GM06990 (cell line): ENCODE measurements around the gene SIAE.

Experiments used
- DNase-seq: peaks from one replicate; pipeline ENCODE4 v3.0.0-alpha.2; 2011; ENCODE audit not compliant: insufficient read length; ENCODE audit errors: extremely low read depth
- H3K27me3 ChIP-seq: replicated peaks from 2 replicates; pipeline ENCODE4 v1.6.0; 2011; ENCODE audit warnings: low read length; ENCODE audit not compliant: control insufficient read depth, insufficient read depth
- H3K36me3 ChIP-seq: 2 replicates; pipeline ENCODE4 v1.5.1; 2011; ENCODE audit warnings: low read length; ENCODE audit not compliant: control insufficient read depth, insufficient read depth
- H3K4me3 ChIP-seq: replicated peaks from 2 replicates; pipeline ENCODE4 v1.5.1; 2011; ENCODE audit warnings: low read depth, mild to moderate bottlenecking, control low read depth, low read length
- CTCF ChIP-seq: IDR thresholded peaks from 2 replicates; pipeline ENCODE4 v1.5.1; 2011; ENCODE audit warnings: low read length, control low read depth, mild to moderate bottlenecking, inconsistent platforms; ENCODE audit not compliant: insufficient read depth, poor library complexity, severe bottlenecking

The SIAE gene

GRCh38 chr11:124673333-124674167 lies at the start of gene SIAE, which contains the start of gene SPA17:
Gene SIAE (minus strand): TSS chr11:124673739. CDS start chr11:124673708, 31 bp downstream.
Gene SPA17 (plus strand): TSS chr11:124673904. CDS start chr11:124675265, 1,361 bp downstream.
- no peak for TF ChIP-seq CTCF
- peak within 1 kb of the TSS; percentile 85 for H3K4me3 ChIP-seq
- no peaks in the 10 kb centered on the region for H3K36me3 ChIP-seq
- peak; percentile 91 for DNase-seq
- no peaks in the 10 kb centered on the region for H3K27me3 ChIP-seq

GRCh38 chr11:124722176-124722575 lies 48.6 kb upstream of the SIAE start:
- H3K36me3 ChIP-seq: no peaks in the 10 kb centered on the region
- no peak overlapping the region for H3K4me3 ChIP-seq
- peaks cover 3% of the 10 kb centered on the region; the same call in 1 of the 2 replicates for H3K27me3 ChIP-seq
- DNase-seq: no peak
- TF ChIP-seq CTCF: no peak

- H3K27me3 ChIP-seq: peaks cover 3% of the 10 kb centered on the region; the same call in 1 of the 2 replicates
- DNase-seq: no peak
- no peak overlapping the region for H3K4me3 ChIP-seq
- no peak for TF ChIP-seq CTCF
- H3K36me3 ChIP-seq: no peaks in the 10 kb centered on the region
Measured at GRCh38 chr11:124719534-124719933, 46.0 kb upstream of the SIAE start.

- H3K36me3 ChIP-seq: no peaks in the 10 kb centered on the region
- no peak overlapping the region for H3K4me3 ChIP-seq
- DNase-seq: no peak
- H3K27me3 ChIP-seq: peaks cover 3% of the 10 kb centered on the region; the same call in 1 of the 2 replicates
- TF ChIP-seq CTCF: no peak
Measured at GRCh38 chr11:124718801-124719200, 45.3 kb upstream of the SIAE start.

GRCh38 chr11:124717786-124718651 lies 44.5 kb upstream of the SIAE start:
- H3K4me3 ChIP-seq: peak overlapping the region; percentile 42
- peak; percentile 22 for DNase-seq
- no peak for TF ChIP-seq CTCF
- no peaks in the 10 kb centered on the region for H3K36me3 ChIP-seq
- H3K27me3 ChIP-seq: peaks cover 3% of the 10 kb centered on the region; the same call in 1 of the 2 replicates
